ENCODE results near the gene CDK14.

Gene CDK14

DNA sequence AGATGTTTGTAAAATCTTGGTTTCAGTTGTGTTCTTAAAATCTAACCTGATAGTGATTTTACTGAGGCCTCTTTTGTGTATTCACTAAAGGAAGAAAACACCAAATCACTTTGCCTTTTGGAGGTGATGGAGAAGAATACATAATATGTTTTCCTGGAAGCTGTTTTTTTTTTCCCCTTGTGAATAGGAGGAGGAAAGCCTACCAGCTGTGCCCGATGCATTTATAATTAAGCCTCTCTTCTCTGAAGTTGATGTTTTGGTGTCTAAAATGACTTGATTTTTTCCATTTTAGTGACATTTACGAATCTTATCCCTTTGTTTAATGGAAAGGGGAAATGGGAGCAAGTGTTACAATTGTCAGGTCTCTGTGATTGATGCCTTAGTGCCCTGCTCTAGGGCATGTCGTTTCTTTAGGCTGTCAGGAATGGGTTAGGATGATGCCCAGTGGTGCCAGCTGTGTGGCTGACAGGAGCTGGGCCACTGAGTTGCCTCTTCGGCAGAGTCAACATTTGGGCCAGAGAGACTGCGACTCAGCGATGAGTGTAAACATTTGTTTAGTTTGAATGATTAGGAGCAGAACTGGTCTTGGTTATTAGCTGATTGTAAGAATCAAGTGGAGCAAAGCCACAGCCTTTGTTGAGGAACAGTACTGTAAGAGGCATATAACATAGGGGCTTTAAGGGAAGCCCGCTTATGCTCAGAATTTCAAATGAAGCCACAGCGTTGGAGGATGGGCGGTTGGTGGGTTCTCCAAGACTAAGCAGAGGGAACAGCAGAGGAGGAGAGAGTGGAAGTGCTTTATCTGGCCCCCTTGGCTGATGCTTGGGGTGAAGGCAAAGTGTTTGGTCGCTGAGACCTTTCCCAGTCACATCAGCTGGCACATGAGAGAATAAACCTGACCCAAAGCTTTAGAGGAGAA is 81.6 kb downstream of the CDK14 start:
- no peak for DNase-seq (ENCODE audit: low read depth in 4 of 4, low spot score in 1 of 4)

DNA sequence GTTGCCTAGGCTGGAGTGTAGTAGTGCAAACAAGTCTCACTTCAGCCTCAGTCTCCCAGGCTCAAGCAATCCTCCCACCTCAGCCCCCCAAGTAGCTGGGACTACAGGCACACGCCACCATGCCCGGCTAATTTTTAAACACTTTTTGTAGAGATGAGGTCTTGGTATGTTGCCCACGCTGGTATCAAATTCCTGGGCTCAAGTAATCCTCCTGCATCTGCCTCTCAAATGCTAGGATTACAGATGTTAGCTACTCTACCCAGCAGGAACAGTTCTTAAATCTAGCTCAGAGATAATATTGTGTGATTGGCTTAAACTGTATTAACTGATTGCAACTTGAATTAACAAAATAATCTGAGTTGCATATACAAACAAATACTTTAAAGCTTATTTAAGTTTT is 82.9 kb downstream of the CDK14 start:
- no peak for DNase-seq (ENCODE audit: low read depth in 4 of 4, low spot score in 1 of 4)

DNA sequence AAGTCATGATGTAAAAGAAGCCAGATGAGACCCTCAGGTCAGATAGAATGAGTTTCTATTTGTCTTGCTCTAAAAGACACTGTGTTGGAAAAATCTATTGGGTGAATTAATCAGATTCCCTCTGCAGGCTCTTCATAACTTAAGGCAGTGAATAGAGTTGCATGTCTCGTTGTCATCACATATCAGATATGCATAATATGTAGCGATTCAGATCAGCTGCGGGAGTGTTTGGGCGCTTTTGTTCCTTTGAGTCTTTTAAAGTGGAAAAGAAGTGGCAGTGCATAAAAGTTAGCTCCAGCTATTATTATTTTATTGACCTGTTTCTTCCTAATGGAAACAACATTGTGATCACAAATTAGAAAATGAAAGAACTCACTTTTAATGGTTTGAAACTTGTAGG is 84.4 kb downstream of the CDK14 start:
- DNase-seq (ENCODE audit: low read depth in 4 of 4, low spot score in 1 of 4) = no peak

DNA sequence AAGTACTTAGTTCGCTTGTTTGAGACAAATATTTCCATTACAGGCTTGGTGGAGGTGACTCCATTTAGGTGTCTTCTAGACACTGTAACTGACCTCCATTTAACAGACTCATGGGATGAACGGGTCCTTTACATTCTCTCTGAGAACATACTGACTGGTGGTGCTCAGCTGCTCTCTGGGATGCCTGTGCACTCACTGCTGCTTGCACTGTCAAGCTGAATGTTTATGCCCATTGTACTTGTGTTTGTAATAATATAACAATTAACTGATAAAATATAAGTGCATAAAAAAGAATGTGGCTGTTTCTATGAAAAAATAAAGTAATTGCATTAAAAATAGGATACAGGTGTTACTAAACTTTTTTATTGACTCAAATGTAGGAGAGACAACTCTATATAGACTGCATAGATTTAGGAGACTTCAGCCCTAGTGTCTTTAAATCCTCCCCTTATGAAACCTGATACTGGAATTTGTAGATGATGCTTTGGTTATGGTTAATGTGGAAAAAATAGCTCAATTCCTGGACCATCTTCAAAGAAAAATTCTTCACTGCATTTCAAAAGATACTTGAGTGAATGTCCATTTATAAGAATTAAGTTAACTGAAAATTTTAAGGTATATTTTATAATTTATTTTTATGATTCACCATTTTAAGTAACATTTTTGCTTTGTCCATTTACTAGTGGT is 85.4 kb downstream of the CDK14 start:
- no peak for DNase-seq (ENCODE audit: low read depth in 4 of 4, low spot score in 1 of 4)

DNA sequence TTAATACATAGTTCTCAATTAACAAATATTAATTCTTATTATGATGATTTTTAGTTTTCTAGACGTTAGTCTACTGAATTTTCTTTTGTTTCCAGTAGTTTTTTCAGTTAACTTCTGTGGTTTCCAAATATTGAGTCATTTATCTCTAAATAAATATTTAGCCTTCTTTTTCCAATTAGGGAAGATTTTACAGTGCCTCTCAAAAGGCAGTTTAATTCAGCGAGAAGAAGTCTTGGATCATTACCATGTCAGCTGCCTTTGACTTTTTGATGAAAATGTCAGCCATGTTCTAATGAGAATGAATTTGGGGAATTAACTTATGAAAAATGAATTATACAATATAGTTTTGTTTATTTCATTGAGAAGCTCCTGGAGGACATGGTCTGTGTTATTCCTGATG is 90.0 kb downstream of the CDK14 start:
- no peak for DNase-seq (ENCODE audit: low read depth in 4 of 4, low spot score in 1 of 4)

DNA sequence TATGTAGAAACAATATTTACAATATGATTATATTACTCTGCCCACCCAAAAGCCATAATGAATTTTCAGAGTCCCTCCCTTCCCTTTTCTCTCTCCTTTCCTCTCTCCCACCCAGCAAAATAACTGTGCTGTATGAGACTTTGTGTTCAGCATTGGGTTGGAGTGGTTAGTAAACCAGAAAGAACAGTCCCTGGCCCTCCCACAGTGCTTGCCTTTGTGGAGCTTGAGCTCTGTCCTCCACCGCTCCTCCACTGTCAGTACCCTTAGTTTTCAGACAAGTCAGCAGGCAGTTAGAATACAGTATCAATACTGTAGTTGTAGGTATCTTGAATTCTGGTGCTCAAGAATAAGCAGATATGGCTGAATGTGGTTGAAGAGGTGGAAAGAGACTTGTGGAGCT is 92.7 kb downstream of the CDK14 start:
- DNase-seq (ENCODE audit: low read depth in 4 of 4, low spot score in 1 of 4) = no peak

DNA sequence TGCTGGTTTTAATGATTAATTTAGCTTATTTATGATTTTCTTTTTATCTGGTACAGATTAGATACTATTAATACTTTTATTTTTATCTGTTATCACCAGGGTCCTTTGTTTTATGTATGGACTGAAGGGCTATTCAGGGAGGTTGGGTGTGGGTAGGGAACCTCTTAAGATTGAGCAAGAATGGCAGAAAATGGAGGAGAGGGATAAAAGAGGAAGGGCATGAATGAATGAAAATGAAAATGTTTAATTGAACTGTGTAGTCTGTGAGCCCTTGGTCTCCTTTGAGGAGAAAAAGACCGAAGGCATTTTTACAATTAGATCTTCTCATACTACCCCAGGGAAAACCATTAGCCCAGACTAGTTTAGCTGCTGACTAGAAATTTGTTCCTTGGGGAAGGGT is 93.1 kb downstream of the CDK14 start:
- no peak for DNase-seq (ENCODE audit: low read depth in 4 of 4, low spot score in 1 of 4)

DNA sequence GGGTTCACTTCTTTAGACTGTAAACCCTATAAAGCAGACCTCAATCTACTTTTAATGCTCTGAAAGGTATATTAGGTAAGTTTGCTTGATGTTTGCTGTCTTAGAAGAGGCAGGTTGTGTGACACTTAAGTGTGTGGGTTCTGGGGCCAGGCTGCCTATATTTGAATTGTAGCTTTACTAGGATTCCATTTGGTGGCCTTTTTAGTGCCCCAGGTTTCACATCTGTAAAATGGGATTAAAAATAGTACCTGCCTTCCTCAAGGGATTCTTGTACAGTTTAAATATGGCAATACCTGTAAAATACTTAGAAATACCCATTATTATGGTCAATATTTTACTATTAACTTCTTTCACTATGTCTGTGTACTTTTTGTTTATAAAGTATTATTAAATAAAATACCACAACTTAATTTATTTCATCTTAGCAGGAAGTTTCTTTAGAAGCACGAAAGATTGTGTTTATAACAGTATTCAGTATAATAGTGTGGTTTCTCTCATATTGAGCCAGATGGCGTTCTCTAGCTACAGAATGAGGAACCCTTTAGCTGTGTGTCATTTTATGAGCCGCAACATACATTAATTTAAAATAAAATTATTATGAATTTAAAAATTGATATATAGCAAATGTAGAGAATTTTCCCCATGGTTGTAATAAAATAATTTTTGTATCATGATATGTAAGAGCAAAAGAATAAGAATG is 94.2 kb downstream of the CDK14 start:
- DNase-seq (ENCODE audit: low read depth in 4 of 4, low spot score in 1 of 4) = no peak

DNA sequence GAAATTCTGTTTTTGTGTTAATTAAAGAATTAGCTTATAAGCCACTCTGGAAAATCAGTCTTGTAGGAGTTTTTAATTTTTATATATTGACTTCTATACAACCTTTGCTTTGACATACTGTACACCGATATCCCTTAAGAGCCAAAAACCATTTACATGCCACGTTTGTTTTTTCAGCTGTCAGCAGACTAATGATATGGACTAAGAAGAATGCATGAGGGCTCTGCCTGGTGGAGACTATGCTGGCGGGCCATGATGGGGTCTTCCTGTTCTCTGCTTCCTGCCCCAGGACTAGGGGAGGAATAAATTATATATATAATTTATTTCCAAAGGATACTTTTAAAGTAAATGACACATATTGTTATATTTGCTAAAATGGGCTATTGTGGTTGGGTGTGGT is 96.3 kb downstream of the CDK14 start:
- no peak for DNase-seq (ENCODE audit: low read depth in 4 of 4, low spot score in 1 of 4)

DNA sequence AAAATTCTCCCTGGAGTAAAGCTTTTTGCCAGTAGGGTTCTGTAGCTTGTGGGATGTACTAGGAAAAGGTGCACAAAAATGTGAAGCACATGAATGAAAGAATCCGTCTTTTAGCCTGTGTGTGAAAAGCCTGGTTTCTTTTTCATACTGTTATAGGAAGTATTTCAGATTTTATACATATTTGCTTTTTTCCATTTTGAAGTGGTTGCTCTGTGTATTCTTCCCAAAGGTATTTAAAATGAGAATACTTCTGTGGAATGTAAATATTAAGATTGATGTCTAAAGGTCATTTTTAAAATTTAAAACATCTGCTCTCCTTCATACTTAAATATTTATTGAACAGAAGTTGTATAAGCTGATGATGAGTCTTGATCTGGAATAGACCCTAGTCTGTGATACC is 96.8 kb downstream of the CDK14 start:
- DNase-seq (ENCODE audit: low read depth in 4 of 4, low spot score in 1 of 4) = no peak

DNA sequence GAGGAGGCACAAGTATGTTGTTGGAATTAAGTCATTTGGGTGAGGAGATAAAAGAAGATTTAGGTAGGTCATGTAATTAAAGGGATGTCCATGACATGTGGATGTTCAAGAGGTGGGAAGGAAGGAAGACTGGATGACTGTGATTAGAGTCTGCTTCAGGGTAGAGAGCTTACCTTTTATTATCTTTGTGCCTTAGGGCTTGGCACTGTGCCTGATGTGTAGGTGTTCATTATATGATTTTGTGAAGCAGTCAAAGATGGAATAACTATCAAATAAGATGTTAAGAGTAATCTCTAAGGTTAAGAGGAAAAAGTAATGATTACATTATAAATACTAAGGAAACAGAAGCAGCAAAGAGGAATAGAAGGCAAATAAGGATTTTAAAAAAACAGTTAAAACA is 97.8 kb downstream of the CDK14 start:
- no peak for DNase-seq (ENCODE audit: low read depth in 4 of 4, low spot score in 1 of 4)

DNA sequence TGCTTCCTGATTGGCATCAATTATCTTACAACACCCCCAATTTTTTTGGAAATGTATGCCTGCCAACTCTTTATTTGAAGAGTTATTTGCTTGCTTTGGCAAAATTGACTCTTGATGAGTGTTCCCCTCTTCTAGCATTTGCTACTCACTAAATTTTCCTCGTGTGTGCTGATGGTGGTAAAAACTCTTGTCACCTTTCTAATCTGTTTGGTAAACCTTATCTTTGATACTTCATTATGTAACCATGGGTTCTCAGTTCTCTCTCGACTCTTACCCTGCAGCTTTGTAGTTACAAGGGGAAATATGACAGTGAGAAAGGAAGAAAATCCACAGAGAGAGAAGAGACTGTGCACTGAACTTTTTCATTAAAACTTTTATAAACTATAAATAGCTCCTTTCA is 102.5 kb downstream of the CDK14 start:
- DNase-seq (ENCODE audit: low read depth in 4 of 4, low spot score in 1 of 4) = no peak

DNA sequence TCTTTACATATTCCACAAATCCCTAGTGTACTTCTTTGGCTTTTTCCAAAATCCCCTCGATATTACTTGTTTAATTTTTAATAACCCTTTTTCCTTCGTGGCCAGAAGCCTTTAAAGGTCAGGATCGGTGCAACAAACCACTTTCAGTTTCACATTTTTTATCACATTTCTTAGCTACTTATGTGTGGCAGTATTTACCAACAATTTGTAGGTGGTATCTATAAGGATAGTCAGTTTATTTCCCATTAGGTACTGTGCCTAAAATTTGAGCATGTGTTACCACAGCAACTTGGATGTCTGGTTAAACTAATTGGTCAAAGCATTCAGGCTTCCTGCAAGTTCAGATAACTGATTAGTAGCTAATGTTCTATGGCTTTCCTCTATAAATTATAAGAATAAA is 104.9 kb downstream of the CDK14 start:
- DNase-seq (ENCODE audit: low read depth in 4 of 4, low spot score in 1 of 4) = no peak

DNA sequence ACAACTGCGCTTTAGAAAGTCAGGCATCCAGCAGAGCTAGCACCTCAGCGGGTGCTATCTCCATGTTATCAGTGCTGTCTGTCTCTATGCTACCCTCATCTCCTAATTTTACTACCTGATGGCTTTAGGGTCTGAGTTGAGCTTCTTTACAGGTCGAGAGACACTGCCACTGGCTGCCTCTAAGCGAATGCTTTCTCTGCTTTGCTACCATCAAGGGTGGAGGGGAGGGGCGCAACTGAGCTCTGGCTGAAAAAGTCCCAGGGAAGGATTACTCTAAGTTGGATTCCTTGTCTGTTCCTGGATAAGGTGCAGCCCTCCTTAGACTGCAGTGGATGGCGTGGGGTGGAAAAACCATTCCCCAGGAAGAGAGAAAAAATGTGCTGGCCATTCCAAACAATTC is 105.7 kb downstream of the CDK14 start:
- no peak for DNase-seq (ENCODE audit: low read depth in 4 of 4, low spot score in 1 of 4)

DNA sequence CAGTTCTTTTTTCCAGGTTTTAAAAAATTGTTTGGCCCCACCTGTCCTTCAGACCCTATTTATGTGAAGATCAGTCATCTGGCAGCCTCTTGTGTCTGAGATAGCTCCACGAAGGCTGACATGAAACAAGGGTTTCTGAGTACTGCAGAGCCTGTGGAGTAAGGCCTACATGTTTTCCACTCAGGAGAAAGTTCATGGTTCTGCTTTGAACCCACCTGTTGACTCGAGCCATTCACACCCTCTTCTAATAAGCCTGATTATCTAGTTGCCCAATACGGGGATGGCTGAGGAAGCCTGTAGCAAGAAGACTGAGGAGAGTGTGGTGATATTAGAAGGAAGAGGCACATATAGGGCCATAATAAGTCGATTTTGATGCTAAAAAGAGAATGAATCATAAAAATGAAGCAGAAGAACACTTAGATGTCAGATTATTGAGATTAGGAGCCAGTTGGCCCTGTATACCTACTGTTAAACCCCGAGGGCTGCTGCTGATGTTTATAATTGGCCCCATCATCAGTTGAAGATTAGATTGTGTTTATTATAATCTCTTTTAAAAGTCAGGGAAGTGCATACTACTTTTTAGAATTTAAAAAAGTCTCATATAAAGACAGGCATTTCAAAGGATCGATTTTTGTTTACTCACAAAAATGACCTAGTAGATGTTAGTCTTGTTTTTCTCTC is 109.4 kb downstream of the CDK14 start:
- no peak for DNase-seq (ENCODE audit: low read depth in 4 of 4, low spot score in 1 of 4)

DNA sequence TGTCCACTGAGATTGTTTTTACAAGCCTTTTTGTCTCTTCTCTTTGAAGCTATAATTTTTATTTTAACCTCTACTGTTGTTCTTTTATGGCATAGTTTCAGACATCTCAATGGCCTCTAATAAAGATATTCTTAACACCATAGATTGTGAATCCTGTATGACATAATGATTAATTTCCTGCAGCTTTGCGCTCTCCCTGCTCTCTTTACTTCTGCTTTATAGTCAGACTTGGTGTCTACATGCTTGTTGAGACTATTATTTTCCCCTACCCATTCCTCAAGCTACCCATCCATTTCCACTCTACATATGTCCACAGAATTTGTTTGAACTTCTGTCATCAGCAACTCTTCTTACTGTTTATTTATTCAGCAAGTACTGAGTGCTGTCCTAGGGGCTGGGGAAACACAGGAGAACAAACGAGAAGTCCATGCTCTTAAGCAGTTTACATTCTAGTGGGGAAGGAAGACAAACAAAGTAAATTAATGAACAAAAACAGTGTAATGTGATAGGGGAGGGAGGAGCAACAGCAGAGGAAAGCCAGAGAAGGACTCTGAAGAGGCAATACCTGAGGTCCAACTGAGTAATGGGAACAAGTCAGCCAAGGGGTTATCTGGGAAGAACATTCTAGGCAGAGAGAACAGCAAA is 110.1 kb downstream of the CDK14 start:
- DNase-seq (ENCODE audit: low read depth in 4 of 4, low spot score in 1 of 4) = no peak

DNA sequence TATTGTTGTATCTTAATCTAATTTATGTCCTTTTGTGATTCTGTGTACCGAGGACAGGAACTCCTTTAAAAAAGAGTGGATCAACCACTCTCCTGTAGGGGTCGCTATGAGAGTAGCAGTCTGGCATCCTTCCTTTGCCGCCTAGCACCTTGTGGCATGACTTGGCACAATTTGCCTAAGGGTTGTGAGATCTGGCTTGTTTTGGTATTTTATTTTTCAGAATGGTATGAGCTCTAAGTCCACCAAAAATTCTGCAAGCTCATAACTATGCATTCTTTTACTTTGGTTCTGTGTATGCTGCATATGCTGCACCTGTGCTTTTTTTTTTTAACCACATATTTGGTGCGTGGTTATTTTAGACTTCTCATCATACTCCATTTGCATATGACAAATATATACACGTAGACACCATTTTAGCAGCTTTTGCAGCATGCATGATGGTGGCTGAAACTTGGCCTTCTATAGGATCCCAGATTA is 112.8 kb downstream of the CDK14 start:
- no peak for DNase-seq (ENCODE audit: low read depth in 4 of 4, low spot score in 1 of 4)

DNA sequence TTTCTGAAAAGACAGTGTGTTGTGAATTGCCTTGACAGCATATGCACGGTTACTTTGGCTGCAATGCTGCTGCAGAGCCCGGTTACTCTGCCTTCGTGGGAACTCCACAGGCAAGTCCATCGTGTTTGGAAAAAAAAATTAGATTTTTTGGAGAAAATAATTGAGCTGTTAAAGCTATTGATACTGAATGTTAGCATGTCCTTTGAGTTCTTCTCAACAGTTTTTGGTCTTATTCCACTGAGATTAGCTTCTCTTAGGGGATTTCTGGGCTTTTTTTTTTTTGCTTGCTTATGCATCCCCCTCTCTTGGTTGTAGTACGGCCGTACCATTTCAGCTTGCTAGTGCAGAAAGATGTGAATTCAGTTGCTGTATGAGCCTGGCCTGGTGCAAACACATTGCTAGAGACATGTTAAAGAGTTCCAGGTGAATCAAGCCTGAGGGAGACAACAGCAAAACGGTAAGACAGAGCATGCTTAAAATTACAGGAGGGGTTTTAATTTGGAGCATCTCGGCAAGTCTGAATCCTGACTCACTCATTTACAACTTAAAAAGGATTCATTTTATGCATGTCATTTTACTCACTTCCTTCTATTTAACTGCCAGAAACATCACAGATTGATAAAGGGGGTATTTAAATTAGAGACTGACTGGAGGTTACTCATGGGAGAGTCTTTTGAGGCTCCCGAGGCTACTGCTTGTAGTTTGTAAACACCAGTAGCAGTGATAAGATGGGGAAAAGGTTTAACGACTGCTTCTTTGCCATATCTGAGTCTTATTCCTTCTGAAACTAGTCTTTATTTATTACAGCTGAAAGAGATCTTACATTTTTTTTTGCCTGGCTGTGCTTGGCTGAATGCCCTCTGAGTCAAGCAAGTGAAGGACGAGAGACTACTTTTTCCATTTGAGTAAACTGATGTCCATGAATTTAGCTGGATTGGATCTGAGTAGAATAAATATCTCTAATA is 113.7 kb downstream of the CDK14 start:
- no peak for DNase-seq (ENCODE audit: low read depth in 4 of 4, low spot score in 1 of 4)

DNA sequence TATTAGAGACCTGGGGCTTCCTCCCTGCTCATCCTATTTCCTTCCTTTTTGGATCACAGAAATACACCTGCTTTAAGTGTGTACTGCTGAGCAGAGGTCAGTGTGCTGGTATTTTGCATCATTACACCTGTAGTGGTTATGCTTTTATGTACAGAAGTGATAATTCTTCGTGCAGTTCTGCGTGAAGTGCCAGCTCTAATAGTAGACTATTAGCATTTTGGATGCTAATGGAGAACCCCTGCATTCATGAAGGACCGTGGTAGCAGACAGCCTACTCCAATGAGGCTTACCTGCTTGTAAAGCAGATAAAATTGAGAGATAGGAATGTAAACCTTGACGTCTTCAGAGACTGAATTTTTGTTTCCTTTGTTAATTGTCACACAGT is 114.3 kb downstream of the CDK14 start:
- DNase-seq (ENCODE audit: low read depth in 4 of 4, low spot score in 1 of 4) = no peak

DNA sequence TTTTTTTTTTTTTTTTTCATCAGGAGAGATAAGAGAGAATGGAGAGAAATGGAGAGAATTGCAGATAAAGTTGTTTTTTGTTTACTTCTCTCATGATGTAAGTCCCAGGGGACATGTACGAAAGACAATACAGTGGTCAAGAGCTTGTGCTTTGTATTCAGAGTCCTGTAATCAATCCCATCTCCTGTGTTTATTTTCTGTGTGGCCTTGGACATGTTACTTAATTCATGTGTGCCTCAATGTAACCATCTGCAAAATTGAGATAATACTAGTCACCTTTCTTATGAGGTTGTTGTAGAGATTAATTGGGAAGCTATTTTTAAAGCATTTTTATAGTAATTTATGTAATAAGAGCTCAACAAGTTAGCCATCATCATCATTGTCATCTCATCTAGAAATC is 117.5 kb downstream of the CDK14 start:
- no peak for DNase-seq (ENCODE audit: low read depth in 4 of 4, low spot score in 1 of 4)

Data from stimulated activated CD4-positive, alpha-beta T cell treated with anti-CD3 and anti-CD28 coated beads, Interleukin-1b, Interleukin-23, amount 100 ng/mL, for 24 hours (primary cell).